HEK293 (cell line): ENCODE results near the gene CSNK1A1.

Experiments
- CTCF ChIA-PET: fragments of 350-600 bp; formaldehyde crosslinking; extraction: SDS; loops from one replicate; lab custom pipeline; 2021; ENCODE audit warnings: antibody characterized with exemption; lab: Yijun Ruan, JAX
- POLR2A ChIA-PET: fragments of 300-600 bp; formaldehyde crosslinking; extraction: SDS; loops from one replicate; lab custom pipeline; 2020; ENCODE audit warnings: antibody characterized with exemption, inconsistent platforms; lab: Yijun Ruan, JAX
- H3K27ac ChIP-seq: fragments of 200-500 bp; sonication (Bioruptor generic); 2 replicates; pipeline ENCODE4 v1.5.1; 2014; ENCODE audit warnings: low read depth, low read length, control low read depth, inconsistent platforms; ENCODE audit errors: extremely low read depth
- H3K36me3 ChIP-seq, 2 experiments: fragments of 200-500 bp in 1 of 2; sonication (Bioruptor generic) in 1 of 2; 1 replicate in 1 of 2; 2 replicates in 1 of 2; pipeline ENCODE4 v1.5.1; 2014 to 2017; ENCODE audit warnings: inconsistent platforms in 2 of 2, low read length in 2 of 2; ENCODE audit not compliant: control insufficient read depth in 2 of 2, insufficient read depth in 1 of 2
- H3K4me1 ChIP-seq: fragments of 200-500 bp; sonication (Bioruptor generic); 2 replicates; pipeline ENCODE4 v1.5.1; 2014; ENCODE audit warnings: mild to moderate bottlenecking, low read length, inconsistent platforms; ENCODE audit not compliant: control insufficient read depth, insufficient read depth
- H3K4me3 ChIP-seq: 2 replicates; pipeline ENCODE4 v1.5.1; 2011; ENCODE audit warnings: low read depth, mild to moderate bottlenecking, control low read depth, low read length, moderate library complexity
- H3K9me3 ChIP-seq: fragments of 200-500 bp; sonication (Bioruptor generic); 2 replicates; pipeline ENCODE4 v1.5.1; 2014; ENCODE audit warnings: low read depth, low read length, inconsistent platforms; ENCODE audit not compliant: control insufficient read depth, insufficient read depth
- GLIS2 ChIP-seq: fragments of 450-650 bp; formaldehyde crosslinking; IDR thresholded peaks from 2 replicates; pipeline ENCODE4 v1.5.1; 2016; ENCODE audit warnings: missing biosample characterization, missing genetic modification characterization
- KLF8 ChIP-seq: fragments of 450-650 bp; formaldehyde crosslinking; IDR thresholded peaks from 2 replicates; pipeline ENCODE4 v1.5.1; 2016; ENCODE audit warnings: missing biosample characterization, missing genetic modification characterization
- SCRT1 ChIP-seq: fragments of 450-650 bp; formaldehyde crosslinking; IDR thresholded peaks from 2 replicates; pipeline ENCODE4 v1.5.1; 2016; ENCODE audit warnings: missing biosample characterization, missing genetic modification characterization, borderline replicate concordance
- ZNF148 ChIP-seq: fragments of 450-650 bp; formaldehyde crosslinking; IDR thresholded peaks from 2 replicates; pipeline ENCODE4 v1.5.0; 2017; ENCODE audit warnings: missing biosample characterization, missing genetic modification characterization, borderline replicate concordance
- ZNF2 ChIP-seq: fragments of 450-650 bp; formaldehyde crosslinking; IDR thresholded peaks from 2 replicates; pipeline ENCODE4 v1.5.1; 2016; ENCODE audit warnings: missing biosample characterization, missing genetic modification characterization
- ZNF311 ChIP-seq: fragments of 450-650 bp; formaldehyde crosslinking; IDR thresholded peaks from 2 replicates; pipeline ENCODE4 v1.5.1; 2017; ENCODE audit warnings: missing biosample characterization, missing genetic modification characterization, borderline replicate concordance
- ZNF521 ChIP-seq: fragments of 450-650 bp; formaldehyde crosslinking; IDR thresholded peaks from 2 replicates; pipeline ENCODE4 v1.5.1; 2017; ENCODE audit warnings: missing biosample characterization, mild to moderate bottlenecking, missing genetic modification characterization
- ZNF530 ChIP-seq: fragments of 450-650 bp; formaldehyde crosslinking; IDR thresholded peaks from 2 replicates; pipeline ENCODE4 v1.5.1; 2016; ENCODE audit warnings: low read depth, missing biosample characterization, missing genetic modification characterization
- ZNF580 ChIP-seq: fragments of 450-650 bp; formaldehyde crosslinking; IDR thresholded peaks from 2 replicates; pipeline ENCODE4 v1.5.1; 2016; ENCODE audit warnings: missing biosample characterization, missing genetic modification characterization
- ZNF600 ChIP-seq: fragments of 450-650 bp; formaldehyde crosslinking; IDR thresholded peaks from 2 replicates; pipeline ENCODE4 v1.5.1; 2016; ENCODE audit warnings: missing biosample characterization, missing genetic modification characterization
- ZNF791 ChIP-seq: fragments of 450-650 bp; formaldehyde crosslinking; IDR thresholded peaks from 2 replicates; pipeline ENCODE4 v1.5.1; 2016; ENCODE audit warnings: missing biosample characterization, missing genetic modification characterization
- TF ChIP-seq, protein P1 (sequence below): fragments of 450-650 bp; IDR thresholded peaks from 2 replicates; pipeline ENCODE4 v1.5.1; 2018; ENCODE audit warnings: missing biosample characterization, mild to moderate bottlenecking, missing genetic modification characterization
- TF ChIP-seq, protein P2 (sequence below): fragments of 450-650 bp; formaldehyde crosslinking; IDR thresholded peaks from 2 replicates; pipeline ENCODE4 v1.5.1; 2016; ENCODE audit warnings: missing biosample characterization, missing genetic modification characterization
- TF ChIP-seq, protein P3 (sequence below): fragments of 450-650 bp; formaldehyde crosslinking; IDR thresholded peaks from 2 replicates; pipeline ENCODE4 v1.5.1; 2017; ENCODE audit warnings: missing biosample characterization, missing genetic modification characterization
- TF ChIP-seq, protein P4 (sequence below): fragments of 450-650 bp; formaldehyde crosslinking; IDR thresholded peaks from 2 replicates; pipeline ENCODE4 v1.5.1; 2017; ENCODE audit warnings: missing biosample characterization, missing genetic modification characterization

The CSNK1A1 gene

DNA sequence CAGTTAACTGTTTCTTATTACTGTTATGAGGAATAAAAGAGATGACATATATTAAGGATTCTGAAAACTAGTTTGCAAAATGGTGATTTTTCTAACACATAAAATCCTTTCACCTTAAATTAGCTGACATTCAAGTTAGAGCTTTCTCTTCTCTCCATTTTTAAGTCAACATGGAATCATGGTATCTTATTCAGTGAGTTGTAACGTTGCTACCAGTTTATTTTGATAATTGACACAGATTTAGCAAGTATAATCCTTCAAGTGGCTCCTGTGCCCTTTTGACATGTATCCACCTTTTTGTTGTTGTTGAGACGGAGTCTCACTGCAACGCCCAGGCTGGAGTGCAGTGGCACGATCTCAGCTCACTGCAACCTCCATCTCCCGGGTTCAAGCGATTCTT lies 58.5 kb downstream of the CSNK1A1 start:
- Histone ChIP-seq H3K4me3 (no peak overlapping the region), H3K36me3 (peaks cover 23 to 36% of the 10 kb centered on the region in 2 experiments), H3K27ac (no peak overlapping the region), H3K9me3 (no peaks in the 10 kb centered on the region), H3K4me1 (peaks cover 8% of the 10 kb centered on the region)
- TF ChIP-seq ZNF148 (tag by site-specific recombination) (no peak), SCRT1 (tag by site-specific recombination) (no peak)
- ChIA-PET POLR2A (no interaction called here), CTCF (no interaction called here)

DNA sequence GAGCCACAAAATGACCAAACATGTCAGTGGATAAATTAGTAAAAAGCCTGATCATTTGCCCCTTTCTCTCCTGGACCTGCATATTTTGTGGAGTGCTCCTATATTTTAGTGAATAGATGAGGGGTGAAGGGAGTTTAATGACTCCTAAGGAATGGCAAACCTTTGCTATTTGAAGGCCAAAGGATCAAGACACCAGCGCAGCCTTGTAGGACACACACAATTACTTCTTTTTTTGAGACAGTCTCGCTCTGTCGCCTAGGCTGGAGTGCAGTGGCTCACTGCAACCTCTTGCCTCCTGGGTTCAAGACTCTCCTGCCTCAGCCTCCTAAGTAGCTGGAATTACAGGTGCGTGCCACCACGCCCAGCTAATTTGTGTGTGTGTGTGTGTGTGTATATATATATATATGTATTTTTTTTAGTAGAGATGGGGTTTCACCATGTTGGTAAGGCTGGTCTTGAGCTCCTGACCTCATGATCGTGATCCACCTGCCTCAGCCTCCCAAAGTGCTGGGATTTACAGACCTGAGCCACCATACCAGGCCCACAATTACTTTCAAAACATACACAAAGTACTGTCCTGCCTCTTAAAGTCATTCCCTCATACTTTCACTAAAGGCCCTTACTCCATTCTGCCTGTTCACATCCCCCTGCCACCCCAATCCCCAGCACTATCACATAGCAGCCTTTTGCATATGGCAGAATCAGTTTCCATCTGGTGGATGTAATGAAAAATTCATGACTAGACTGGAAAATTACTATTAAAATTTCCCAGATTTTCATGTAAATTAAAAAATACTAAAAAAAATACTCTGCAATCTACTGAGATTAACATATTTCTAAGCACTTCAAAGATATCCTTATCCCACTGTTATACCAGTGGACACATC lies 60.4 kb downstream of the CSNK1A1 start:
- peaks cover 9% of the 10 kb centered on the region for H3K4me1 ChIP-seq
- TF ChIP-seq ZNF2 (tag by site-specific recombination) (peak; percentile 82; the same call in 1 of the 2 replicates), ZNF311 (no peak), ZNF791 (tag by site-specific recombination) (no peak), KLF8 (no peak), ZNF600 (tag by site-specific recombination) (0 out of 2 replicates have a peak, but pooled peaks have one; percentile 13)
- TF ChIP-seq, protein P1, sequence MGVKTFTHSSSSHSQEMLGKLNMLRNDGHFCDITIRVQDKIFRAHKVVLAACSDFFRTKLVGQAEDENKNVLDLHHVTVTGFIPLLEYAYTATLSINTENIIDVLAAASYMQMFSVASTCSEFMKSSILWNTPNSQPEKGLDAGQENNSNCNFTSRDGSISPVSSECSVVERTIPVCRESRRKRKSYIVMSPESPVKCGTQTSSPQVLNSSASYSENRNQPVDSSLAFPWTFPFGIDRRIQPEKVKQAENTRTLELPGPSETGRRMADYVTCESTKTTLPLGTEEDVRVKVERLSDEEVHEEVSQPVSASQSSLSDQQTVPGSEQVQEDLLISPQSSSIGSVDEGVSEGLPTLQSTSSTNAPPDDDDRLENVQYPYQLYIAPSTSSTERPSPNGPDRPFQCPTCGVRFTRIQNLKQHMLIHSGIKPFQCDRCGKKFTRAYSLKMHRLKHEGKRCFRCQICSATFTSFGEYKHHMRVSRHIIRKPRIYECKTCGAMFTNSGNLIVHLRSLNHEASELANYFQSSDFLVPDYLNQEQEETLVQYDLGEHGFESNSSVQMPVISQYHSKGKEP: no peak
- TF ChIP-seq, all 188 proteins: peak for 2
- H3K27ac ChIP-seq: no peak overlapping the region
- peaks cover 11 to 18% of the 10 kb centered on the region in 2 experiments; a peak in 2 of 3 replicates for H3K36me3 ChIP-seq
- POLR2A ChIA-PET: interaction anchor here (1.0 kb wide), 1 partner anchor 17 kb away, joined by 4 read pairs; no protein-coding TSS in a partner anchor
- CTCF ChIA-PET: interaction anchor here (0.6 to 0.7 kb wide), 4 partner anchors 48 to 111 kb away, joined by 3 to 4 read pairs (median 3); no protein-coding TSS in a partner anchor
- H3K4me3 ChIP-seq: no peak overlapping the region
- no peaks in the 10 kb centered on the region for H3K9me3 ChIP-seq

GRCh38 chr5:149489605-149490037 lies 61.6 kb downstream of the CSNK1A1 start:
- H3K27ac ChIP-seq: no peak overlapping the region
- no peak for TF ChIP-seq GLIS2 (tag by site-specific recombination)
- TF ChIP-seq, protein P2, sequence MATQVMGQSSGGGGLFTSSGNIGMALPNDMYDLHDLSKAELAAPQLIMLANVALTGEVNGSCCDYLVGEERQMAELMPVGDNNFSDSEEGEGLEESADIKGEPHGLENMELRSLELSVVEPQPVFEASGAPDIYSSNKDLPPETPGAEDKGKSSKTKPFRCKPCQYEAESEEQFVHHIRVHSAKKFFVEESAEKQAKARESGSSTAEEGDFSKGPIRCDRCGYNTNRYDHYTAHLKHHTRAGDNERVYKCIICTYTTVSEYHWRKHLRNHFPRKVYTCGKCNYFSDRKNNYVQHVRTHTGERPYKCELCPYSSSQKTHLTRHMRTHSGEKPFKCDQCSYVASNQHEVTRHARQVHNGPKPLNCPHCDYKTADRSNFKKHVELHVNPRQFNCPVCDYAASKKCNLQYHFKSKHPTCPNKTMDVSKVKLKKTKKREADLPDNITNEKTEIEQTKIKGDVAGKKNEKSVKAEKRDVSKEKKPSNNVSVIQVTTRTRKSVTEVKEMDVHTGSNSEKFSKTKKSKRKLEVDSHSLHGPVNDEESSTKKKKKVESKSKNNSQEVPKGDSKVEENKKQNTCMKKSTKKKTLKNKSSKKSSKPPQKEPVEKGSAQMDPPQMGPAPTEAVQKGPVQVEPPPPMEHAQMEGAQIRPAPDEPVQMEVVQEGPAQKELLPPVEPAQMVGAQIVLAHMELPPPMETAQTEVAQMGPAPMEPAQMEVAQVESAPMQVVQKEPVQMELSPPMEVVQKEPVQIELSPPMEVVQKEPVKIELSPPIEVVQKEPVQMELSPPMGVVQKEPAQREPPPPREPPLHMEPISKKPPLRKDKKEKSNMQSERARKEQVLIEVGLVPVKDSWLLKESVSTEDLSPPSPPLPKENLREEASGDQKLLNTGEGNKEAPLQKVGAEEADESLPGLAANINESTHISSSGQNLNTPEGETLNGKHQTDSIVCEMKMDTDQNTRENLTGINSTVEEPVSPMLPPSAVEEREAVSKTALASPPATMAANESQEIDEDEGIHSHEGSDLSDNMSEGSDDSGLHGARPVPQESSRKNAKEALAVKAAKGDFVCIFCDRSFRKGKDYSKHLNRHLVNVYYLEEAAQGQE (tag by site-specific recombination): peak; percentile 53; the same call in 1 of the 2 replicates
- TF ChIP-seq, protein P3, sequence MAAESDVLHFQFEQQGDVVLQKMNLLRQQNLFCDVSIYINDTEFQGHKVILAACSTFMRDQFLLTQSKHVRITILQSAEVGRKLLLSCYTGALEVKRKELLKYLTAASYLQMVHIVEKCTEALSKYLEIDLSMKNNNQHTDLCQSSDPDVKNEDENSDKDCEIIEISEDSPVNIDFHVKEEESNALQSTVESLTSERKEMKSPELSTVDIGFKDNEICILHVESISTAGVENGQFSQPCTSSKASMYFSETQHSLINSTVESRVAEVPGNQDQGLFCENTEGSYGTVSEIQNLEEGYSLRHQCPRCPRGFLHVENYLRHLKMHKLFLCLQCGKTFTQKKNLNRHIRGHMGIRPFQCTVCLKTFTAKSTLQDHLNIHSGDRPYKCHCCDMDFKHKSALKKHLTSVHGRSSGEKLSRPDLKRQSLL: no peak
- TF ChIP-seq, protein P4, sequence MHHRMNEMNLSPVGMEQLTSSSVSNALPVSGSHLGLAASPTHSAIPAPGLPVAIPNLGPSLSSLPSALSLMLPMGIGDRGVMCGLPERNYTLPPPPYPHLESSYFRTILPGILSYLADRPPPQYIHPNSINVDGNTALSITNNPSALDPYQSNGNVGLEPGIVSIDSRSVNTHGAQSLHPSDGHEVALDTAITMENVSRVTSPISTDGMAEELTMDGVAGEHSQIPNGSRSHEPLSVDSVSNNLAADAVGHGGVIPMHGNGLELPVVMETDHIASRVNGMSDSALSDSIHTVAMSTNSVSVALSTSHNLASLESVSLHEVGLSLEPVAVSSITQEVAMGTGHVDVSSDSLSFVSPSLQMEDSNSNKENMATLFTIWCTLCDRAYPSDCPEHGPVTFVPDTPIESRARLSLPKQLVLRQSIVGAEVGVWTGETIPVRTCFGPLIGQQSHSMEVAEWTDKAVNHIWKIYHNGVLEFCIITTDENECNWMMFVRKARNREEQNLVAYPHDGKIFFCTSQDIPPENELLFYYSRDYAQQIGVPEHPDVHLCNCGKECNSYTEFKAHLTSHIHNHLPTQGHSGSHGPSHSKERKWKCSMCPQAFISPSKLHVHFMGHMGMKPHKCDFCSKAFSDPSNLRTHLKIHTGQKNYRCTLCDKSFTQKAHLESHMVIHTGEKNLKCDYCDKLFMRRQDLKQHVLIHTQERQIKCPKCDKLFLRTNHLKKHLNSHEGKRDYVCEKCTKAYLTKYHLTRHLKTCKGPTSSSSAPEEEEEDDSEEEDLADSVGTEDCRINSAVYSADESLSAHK (tag by site-specific recombination): peak; percentile 84
- no peak for TF ChIP-seq ZNF530 (tag by site-specific recombination)
- no peak for TF ChIP-seq ZNF521 (tag by site-specific recombination)
- TF ChIP-seq ZNF580 (tag by site-specific recombination): no peak

More at GRCh38 chr5:149489605-149490037, 61.6 kb downstream of the CSNK1A1 start:
- H3K4me3 ChIP-seq: no peak overlapping the region
- no peaks in the 10 kb centered on the region for H3K9me3 ChIP-seq
- ChIA-PET CTCF (no interaction called here), POLR2A (no interaction called here)
- H3K4me1 ChIP-seq: peaks cover 15% of the 10 kb centered on the region
- peaks cover under 1 to 10% of the 10 kb centered on the region in 2 experiments; a peak in 2 of 3 replicates for H3K36me3 ChIP-seq
